Measurements from ENCODE around the gene NTSR2.
A peak's percentile ranks its signal among the peaks of the same experiment; 100 is the strongest.

NTSR2 gene

DNA sequence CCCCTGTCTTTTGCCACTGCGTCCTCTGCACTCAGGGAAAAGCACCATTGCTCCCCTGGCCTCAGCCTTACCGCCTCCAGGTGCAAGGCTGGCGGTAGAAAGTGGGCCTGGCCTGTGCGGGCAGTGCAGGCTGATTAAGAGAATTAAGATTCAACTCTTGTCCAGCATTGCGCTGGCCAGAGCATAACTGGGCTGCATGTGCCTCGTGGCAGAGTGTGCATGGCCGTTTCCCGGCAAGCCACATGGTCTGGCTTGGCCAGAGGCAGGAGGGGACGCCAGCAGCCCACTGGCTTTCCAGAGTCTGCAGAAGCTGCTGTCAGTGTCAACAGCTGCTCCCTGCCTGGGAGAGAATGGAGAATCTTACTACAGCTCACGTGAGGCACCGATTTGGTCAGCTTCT is 12.3 kb downstream of the NTSR2 start:
- no peak for DNase-seq (ENCODE audit: low spot score)

DNA sequence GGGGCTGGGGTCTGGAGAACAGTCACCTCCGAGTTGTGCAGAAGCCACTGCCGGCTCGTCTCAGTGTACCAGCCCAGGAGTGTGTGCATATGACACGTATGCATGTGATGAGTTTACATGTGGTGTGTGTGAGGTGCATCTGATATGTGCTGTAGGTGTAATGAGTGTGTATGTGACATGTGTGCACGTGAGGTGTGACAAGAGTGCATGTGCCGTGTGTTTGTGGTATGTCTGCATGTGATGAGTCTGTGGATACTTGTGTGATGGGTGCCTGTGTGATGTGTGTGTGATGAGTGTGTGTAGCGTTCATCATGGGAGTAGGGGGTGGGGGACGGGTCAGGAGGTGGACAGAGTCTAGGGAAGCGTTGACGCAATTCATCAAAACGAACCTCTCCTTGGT is 12.8 kb downstream of the NTSR2 start:
- DNase-seq (ENCODE audit: low spot score), result no peak

DNA sequence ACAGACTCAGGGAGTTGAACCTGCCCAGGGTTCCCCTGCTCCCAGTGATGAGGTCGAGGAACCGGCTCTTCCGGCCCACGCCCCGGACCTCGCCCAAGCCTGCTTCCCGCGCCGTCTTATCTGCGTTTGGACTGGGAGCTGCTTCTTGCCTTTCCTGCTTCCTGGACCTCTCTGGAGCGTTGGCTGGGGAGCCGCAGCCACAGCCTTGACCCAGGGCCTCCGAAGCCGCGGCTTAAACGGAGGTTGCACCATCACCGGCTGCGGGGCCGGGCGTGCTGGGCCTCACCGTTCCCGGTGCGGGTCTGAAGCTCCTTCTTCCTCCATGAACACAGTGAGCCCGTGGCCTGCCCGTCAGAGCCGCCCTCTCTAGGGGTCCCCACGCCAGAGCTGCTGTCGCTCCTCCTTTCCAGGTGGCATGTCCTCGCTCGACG is 13.3 kb downstream of the NTSR2 start:
- DNase-seq (ENCODE audit: low spot score), result no peak

DNA sequence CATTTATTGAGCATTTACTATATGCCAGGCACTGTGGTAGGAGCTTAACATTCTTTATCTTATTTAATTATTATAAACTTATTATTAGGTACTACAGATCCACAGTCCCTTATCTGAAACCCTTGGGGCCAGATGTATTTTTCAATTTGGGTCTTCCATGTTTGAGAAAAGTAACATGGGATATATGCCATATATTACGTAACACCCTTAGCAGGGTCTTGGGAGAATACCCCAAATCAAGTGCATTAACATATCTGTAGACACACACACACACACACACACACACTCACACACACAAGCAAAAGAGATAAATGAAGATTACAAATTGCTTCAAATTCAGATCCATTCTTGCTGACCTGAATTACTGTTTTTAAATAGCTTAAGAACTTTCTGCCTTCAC is 13.7 kb downstream of the NTSR2 start:
- no peak for DNase-seq (ENCODE audit: low spot score)

DNA sequence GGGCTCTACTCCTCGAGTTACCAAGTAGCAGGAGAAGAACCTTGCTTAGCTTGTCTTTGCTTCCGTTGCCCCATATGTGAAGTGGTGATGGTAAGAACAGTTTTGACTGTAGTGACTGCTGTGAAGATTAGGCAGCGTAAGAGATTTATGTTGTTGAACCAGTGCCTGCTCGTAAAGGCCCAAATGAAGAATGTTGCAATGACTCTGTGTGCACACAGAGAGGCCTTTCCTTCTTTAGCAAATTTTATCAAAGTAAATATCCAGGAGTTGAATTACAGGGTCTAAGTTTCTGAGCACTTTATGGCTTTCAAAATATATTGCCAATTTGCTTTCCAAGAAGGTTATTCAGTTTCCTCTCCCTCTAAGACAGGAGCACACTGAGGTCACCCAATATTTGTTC is 14.5 kb downstream of the NTSR2 start:
- no peak for DNase-seq (ENCODE audit: low spot score)

DNA sequence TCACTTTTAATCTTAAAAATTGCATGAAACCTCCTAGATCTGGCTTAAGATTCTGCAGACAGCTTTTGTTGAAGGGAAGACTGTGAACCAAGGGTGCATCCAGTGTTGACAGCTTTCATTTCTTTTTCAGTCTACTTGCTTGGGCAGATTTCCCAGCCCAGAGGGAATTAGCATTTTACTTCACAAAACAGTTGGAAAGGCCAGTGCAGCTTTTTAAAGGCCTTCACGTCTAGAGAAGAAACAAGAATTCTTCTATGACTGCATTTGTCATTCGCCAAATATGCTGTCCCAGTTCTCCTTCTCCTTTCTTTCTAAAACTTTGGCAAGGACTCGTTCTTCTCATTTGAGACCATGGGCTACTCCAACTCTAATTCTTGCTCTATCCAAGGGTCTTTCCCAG is 17.4 kb downstream of the NTSR2 start:
- DNase-seq (ENCODE audit: low spot score), result no peak

DNA sequence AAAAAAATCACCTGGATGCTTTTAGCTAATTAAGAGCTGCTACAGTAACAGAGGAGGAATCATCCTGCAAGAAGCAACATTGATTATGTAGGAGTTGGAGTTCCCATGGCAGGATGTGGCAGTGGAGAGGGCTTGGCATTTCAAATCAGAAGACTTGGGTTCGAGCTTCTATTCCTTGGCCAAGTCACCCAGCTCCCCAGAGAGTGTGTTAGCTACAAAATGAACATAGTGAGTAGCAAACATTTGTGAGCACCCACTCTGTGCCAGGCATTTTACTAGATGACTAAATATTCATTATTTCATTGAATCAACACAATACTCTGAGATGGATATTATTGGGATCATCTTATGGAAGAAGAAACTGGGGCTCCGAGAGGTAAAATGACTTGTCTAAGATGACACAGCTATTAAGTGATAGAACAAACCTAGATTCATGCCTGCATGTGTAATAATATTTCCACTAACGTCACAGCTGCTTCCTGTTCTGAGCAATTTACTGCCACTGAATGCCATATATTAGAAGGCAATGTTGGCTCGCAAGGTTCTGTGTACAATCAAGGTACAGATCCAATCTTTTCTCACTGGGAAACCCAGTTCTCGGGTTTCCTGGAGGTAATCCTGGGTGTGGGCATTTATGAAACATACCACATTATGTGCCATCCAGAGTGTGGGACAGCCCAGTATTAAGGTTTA is 18.0 kb downstream of the NTSR2 start:
- no peak for DNase-seq (ENCODE audit: low spot score)

DNA sequence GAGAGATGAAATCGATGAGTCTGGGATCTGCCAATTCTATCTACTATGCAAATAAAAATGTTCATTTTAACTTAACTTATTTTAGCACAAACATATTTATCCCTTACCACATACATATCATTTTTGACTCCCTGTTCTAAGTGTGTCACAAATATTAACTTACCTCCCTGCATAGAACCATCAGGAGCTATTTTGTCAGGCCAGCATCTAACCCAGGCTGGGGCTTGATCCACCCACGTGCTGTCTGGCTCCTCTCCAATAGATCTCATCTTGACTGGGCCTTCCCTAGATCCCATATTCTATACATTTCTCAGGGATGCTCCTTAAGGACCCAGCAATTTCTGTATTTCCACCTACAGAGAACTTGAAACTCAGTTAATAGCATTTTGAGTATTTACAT is 20.9 kb downstream of the NTSR2 start:
- DNase-seq (ENCODE audit: low spot score), result no peak

DNA sequence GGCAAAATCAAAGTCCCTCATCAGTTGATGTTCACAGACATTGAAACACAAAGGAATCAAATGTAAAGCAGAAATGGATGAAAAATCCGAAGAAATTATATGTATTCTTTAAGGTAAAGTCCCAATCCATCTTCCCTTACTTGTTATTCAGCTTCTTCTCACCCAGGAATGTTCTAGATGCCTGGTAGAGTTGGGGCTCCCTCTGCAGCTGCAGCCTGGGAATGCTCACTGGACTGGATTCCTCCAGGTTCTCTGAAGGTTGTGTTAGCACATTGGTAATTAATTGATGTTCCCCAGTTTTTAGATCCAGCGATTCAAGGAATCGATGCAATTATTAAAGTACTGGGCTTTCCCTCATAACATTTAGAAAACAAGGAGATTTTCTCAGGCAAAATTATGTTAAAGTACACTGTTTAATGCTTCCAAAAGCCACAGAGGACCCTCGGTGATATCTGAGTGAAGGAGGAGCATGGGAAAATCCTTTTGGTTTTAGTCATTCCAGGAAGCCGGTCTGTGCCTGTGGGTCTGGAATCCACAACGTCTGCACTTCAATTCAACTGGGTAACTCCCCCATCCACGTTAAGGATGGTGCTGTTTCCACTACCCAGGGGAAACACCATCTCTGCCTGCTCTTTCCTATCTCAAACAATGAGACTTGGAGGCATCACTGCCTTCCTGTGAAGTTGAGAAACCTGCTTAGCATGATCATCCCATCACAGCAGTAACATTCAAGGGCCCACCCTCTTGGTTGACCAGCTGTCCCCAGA is 22.0 kb downstream of the NTSR2 start:
- peak; percentile 26 for DNase-seq (ENCODE audit: low spot score)

DNA sequence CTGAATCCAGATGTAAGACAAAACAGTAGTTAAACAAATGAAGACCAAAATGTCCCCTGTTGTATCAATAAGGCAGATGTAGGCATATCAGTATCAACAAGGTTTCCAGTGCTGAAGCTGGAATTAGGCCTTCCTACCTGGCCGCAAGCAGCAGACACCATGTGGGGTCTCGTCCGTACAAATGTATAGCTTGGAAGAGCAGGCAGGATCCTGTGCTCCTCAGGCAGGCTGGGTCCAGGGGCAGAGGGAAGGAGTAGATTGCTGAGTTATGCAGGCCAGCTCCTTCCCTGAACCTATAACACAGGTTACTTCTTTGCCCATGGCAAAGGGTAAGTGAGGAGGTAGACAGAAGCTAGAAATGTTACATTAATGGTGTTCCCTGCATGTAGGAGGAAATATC is 23.5 kb downstream of the NTSR2 start:
- DNase-seq (ENCODE audit: low spot score), result no peak

DNA sequence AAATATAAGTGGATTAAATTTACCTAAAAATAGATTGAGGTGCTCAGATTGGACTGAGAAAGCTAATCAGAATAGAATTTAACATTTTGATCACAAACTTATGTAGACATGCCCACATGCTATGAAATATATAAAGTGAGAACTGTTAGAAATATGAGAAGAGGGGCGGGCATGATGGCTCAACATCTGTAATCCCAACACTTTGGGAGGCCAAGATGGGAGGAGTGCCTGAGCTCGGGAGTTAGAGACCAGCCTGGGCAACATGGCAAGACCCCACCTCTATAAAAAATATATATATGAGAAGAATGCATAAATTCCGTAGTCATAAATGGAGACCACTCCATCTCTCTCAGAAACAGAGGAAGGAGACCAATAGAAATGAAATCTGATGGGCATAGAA is 25.7 kb downstream of the NTSR2 start:
- DNase-seq (ENCODE audit: low spot score), result no peak

DNA sequence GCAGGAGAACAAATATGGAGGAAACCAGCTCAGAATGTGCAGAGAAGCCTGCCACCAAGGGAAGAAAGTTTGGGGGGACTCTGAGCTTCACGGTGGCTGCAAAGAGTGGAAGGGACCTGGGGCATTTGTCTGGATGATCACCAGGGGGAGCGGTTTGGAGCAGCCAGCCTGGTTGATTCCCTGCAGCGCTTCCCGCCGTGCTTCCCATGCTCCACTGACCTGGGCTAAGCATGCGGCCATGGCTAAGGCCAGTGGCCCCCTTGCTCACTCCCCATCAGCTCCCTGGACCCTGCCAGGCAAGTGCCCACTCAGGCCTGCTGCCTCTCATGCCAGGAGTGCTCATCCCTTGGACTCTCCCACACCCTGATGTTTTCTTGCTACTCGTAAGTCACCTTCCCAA is 27.0 kb downstream of the NTSR2 start:
- no peak for DNase-seq (ENCODE audit: low spot score)

DNA sequence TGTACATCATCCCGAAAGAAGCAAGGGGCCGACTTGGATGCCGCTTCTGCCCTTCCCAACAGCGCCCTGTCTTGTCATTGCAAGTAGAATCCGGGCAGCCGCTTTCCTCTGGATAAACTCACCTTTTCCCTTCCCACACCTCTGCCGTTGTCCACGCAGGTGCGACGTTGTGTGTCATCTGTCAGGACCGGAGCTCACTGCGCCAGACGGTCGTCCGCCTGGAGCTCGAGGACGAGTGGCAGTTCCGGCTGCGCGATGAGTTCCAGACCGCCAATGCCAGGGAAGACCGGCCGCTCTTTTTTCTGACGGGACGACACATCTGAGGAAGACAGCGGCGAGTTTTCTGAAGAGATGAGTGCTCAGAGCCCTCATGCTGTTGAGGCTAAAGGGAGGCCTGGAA is 29.9 kb downstream of the NTSR2 start:
- no peak for DNase-seq (ENCODE audit: low spot score)

DNA sequence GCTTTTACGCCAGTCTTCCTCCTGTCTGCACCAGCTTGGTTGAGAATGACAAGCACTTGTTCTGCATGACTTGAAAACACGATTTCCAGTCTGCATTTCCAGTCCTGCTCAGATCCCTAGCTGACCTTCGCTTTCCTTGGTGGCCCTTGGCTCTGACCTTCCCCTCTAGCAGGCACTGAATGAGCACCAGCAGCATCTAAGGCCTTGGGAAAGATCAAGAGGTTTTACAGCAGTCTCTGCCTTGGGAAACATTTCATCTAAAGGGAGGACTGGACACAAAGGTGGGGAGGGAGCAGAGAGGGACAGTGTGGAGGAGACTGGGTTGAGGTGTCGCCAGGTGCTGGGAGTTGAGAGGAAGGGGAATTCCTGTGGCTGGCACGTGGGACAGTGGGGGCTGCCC is 30.5 kb downstream of the NTSR2 start:
- DNase-seq (ENCODE audit: low spot score), result no peak

DNA sequence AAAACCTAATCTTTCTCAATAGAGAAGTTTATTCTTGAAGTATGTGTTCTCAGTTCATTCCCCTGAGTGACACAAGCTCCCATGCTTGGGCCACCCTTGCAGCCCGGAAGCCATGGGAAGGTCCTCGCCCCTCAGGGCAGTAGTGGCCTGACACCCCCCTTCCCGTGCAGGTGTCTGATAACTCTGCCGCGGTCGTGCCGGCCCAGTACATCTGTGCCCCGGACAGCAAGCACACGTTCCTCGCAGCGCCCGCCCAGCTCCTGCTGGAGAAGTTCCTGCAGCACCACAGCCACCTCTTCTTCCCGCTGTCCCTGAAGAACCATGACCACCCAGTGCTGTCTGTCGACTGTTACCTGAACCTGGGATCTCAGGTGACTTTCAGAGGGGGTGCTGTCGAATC is 32.4 kb downstream of the NTSR2 start:
- no peak for DNase-seq (ENCODE audit: low spot score)

DNA sequence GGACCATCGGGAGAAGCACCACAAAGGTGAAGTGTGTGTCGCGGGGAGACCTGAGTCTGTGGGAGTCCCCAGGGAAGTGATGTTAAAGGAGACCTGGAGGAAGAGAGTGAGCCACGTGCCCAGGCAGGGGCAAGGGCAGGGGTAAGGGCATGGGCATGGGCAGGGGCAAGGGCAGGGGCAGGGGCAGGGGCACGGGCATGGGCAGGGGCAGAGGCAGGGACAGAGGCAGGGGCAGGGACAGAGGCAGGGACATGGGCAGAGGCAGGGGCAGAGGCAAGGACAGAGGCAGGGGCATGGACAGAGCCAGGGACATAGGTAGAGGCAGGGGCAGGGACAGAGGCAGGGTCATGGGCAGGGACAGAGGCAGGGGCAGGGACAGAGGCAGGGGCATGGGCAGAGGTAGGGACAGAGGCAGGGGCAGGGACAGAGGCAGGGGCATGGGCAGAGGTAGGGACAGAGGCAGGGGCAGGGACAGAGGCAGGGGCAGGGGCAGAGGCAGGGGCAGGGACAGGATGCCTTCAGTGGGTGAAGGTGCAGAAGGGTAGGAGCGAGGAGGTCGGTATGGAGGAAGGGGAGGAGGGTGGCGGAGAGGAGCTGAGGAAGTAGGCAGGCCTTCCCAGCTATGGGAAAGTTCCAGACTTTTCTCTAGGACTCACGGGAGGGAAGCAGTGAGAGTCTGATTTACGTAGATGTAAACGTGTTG is 33.3 kb downstream of the NTSR2 start:
- no peak for DNase-seq (ENCODE audit: low spot score)

DNA sequence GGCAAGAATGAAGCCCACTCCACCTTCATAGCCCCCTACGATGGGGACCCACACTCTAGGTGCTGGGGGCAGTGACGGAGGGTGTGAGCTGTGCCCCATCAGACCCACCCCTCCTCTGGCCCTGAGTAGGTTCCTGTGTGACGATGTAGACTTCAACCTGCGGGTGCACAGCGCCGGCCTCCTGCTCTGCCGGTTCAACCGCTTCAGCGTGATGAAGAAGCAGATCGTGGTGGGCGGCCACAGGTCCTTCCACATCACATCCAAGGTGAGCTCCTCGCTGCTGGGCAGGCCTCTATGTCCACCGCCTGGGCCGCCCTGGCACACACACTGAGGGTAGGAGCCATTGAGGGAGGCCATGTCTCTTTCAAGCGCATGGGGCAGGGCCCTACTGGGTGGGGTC is 34.9 kb downstream of the NTSR2 start:
- no peak for DNase-seq (ENCODE audit: low spot score)

DNA sequence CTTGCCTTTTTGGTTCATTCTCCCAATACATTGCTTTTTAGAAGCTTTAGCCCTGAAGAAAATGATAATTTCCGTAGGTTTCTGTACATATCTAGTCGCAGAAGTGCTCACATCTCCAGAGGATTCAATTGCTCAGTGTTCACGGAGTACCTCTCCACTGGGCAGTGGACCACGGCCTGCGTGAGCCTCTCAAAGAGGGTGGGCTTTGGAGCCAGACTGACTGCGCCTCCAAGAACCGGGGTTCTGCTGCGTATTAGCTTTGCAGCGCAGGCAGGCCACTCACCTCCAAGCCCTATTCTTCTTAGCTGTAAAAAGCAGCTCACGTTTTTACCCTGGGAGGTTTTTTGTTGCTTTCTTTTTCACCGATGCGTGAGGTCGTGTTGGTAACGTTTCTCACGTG is 35.4 kb downstream of the NTSR2 start:
- no peak for DNase-seq (ENCODE audit: low spot score)

DNA sequence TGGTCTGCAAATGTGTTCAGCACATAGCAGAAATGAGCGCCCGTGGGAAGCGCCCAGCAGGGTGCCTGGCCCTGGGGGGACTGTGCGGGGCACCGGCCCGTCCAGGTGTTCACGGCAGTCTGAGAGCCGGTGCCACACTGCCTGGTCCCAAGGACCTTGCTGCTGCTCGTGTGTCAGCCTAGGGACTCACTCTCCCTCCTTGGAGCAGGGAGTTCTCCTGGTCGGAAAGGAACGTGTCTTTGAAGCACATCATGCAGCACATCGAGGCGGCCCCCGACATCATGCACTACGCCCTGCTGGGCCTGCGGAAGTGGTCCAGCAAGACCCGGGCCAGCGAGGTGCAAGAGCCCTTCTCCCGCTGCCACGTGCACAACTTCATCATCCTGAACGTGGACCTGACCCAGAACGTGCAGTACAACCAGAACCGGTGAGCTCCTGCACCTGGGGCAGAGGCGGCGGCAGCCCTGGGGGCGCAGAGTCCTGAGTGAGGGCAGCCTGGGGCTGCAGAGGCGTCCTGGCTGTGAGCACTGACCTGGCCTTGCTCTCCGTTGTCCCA is 36.0 kb downstream of the NTSR2 start:
- DNase-seq (ENCODE audit: low spot score), result no peak

DNA sequence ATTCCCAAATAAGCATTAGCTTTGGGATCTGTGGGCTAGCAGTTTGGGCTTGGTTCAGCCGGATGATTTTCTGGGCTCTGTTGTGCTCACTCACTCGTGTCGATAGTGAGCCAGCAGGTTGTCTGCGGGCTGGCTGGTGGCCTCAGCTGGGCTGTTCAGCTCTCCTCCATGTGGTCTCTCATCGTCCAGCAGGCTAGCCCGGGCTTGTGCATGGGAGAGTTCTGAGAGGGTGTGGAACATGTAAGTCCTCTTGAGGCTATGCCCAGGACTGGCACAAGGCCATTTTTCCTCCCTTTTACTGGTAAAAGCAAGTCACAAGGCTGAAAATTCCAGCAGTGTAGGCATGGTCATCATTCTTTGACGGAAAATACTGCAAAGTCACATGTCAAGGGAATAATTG is 38.5 kb downstream of the NTSR2 start:
- DNase-seq (ENCODE audit: low spot score), result no peak

DNA sequence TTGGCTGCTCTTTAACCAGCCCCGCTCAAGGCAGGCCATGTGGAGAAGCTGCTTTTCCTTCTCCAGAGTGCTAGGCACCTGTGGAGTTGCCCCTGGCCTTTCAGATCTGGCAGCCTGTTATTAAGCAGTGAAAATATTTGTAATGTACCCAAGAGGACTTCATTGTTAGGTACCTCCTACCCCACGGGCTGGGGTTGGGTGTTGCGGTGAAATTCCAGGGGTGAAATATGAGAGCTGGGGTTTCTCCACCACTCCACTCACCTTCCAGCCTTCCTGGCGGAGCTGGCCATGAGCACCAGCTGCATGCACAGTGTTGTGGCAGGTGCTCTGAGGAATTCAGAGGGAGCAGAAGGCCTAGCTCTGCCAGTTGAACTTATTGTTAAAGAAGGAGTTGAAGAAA is 39.1 kb downstream of the NTSR2 start:
- DNase-seq (ENCODE audit: low spot score), result no peak

DNA sequence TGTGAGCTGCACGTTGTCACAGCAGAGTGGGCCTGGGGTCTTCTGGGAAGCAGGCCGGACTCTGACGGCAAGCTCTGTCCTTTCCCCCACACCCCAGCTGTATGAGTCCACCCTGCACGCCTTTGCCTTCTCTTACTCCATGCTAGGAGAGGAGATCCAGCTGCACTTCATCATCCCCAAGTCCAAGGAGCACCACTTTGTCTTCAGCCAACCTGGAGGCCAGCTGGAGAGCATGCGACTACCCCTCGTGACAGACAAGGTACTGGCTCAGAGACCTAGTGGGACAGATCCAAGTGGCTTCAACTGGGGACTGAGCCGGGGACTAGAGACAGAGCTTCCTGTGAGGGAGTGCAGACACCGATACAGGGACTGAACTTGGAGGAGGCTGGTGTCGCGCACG is 40.1 kb downstream of the NTSR2 start:
- DNase-seq (ENCODE audit: low spot score), result no peak

DNA sequence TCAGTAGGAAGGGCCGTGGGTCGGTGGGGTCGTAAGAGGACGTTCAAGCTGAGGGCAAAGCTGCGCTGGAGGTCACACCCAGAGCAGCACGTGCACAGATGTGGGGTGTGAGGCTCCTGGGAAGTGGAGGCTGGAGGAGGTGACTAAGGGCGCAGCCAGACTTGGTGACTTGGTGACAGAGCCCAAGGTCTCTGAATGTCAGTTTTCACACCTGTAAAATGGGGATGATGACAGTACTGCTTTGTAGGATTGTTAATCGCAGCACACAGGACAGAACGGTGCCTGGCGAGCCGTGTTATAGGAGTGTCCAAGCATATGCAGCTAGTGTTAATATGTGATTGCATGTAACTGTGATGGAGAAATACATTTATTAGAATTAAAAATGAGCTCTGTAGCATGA is 40.8 kb downstream of the NTSR2 start:
- DNase-seq (ENCODE audit: low spot score), result no peak

All from hepatic stellate cell (primary cell).